ENCODE results near the gene EPHA3. TPM values are rescaled to one million over a fixed set of nuclear protein-coding genes. Genes with fewer than 3 reads are reported as not detected.

EPHA3 gene
- total RNA-seq, 1 experiment from 2014 or later, result 0.74 TPM

DNA sequence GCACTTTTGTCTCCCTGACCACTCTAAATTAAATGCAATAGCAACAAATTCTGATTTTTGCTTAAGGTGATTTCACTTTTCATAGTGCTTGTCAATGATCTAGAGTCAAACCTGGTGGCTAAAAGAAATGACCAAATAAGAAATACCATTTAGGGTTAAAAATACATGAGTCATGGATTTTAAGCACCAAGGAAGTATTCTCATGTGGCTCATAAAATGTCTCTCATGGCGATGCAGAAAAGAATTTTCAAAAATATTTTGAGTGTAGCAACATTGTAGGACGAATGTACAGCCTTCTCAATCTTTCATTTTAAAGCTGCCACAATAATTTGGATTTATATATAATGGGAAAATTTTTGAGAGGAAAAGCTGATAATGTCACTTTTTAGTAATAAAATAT lies 193.6 kb downstream of the EPHA3 start:
- TF ChIP-seq GABPB1 (CRISPR knock-in tag; IDR thresholded peaks at IDR 0.05), result no peak
- TF ChIP-seq, protein P1, sequence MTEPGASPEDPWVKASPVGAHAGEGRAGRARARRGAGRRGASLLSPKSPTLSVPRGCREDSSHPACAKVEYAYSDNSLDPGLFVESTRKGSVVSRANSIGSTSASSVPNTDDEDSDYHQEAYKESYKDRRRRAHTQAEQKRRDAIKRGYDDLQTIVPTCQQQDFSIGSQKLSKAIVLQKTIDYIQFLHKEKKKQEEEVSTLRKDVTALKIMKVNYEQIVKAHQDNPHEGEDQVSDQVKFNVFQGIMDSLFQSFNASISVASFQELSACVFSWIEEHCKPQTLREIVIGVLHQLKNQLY (CRISPR knock-in tag; IDR thresholded peaks at IDR 0.05), result no peak
- no peak for TF ChIP-seq ATF1 (CRISPR knock-in tag; IDR thresholded peaks at IDR 0.05)
- TF ChIP-seq, protein P2, sequence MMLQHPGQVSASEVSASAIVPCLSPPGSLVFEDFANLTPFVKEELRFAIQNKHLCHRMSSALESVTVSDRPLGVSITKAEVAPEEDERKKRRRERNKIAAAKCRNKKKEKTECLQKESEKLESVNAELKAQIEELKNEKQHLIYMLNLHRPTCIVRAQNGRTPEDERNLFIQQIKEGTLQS (CRISPR knock-in tag; conservative IDR thresholded peaks at IDR 0.05), result no peak
- no peak for TF ChIP-seq SMAD3 (CRISPR knock-in tag; IDR thresholded peaks at IDR 0.05; ENCODE audit: borderline replicate concordance)
- TF ChIP-seq, protein P3, sequence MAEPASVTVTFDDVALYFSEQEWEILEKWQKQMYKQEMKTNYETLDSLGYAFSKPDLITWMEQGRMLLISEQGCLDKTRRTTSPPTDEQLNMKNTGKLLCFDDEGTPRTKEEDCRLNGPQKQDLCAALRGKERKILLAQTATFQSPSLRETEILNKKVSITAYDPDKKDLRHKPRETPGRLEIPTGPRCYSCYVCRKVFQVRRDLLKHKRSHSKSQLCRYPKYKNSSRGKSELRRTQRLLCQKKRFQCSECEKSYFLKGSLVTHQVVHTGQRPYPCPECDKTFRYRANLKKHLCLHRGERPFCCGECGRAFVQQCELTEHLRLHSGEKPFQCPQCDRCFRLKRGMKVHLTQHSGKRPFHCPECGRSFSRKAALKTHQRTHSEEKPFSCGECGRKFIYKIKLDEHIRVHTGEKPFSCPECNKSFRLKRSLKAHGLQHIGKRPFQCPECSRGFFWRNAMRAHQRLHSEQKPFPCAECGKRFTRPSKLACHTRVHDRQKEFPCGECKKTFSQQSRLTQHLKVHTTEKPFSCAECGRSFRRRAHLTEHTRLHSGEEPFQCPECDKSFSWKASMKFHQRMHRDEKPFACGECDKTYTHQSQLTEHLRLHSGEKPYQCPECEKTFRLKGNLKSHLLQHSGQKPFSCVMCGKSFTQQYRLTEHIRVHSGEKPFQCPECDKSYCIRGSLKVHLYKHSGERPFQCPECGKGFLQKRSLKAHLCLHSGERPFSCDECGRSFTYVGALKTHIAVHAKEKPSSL (CRISPR knock-in tag; conservative IDR thresholded peaks at IDR 0.05), result no peak
- TF ChIP-seq SMAD4 (CRISPR knock-in tag; IDR thresholded peaks at IDR 0.05), result no peak
- TF ChIP-seq, protein P4, sequence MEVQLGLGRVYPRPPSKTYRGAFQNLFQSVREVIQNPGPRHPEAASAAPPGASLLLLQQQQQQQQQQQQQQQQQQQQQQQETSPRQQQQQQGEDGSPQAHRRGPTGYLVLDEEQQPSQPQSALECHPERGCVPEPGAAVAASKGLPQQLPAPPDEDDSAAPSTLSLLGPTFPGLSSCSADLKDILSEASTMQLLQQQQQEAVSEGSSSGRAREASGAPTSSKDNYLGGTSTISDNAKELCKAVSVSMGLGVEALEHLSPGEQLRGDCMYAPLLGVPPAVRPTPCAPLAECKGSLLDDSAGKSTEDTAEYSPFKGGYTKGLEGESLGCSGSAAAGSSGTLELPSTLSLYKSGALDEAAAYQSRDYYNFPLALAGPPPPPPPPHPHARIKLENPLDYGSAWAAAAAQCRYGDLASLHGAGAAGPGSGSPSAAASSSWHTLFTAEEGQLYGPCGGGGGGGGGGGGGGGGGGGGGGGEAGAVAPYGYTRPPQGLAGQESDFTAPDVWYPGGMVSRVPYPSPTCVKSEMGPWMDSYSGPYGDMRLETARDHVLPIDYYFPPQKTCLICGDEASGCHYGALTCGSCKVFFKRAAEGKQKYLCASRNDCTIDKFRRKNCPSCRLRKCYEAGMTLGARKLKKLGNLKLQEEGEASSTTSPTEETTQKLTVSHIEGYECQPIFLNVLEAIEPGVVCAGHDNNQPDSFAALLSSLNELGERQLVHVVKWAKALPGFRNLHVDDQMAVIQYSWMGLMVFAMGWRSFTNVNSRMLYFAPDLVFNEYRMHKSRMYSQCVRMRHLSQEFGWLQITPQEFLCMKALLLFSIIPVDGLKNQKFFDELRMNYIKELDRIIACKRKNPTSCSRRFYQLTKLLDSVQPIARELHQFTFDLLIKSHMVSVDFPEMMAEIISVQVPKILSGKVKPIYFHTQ (CRISPR knock-in tag; IDR thresholded peaks at IDR 0.05), result no peak
- no peak for TF ChIP-seq CBFB (CRISPR knock-in tag; IDR thresholded peaks at IDR 0.05; ENCODE audit: low read depth)
- TF ChIP-seq, protein P5, sequence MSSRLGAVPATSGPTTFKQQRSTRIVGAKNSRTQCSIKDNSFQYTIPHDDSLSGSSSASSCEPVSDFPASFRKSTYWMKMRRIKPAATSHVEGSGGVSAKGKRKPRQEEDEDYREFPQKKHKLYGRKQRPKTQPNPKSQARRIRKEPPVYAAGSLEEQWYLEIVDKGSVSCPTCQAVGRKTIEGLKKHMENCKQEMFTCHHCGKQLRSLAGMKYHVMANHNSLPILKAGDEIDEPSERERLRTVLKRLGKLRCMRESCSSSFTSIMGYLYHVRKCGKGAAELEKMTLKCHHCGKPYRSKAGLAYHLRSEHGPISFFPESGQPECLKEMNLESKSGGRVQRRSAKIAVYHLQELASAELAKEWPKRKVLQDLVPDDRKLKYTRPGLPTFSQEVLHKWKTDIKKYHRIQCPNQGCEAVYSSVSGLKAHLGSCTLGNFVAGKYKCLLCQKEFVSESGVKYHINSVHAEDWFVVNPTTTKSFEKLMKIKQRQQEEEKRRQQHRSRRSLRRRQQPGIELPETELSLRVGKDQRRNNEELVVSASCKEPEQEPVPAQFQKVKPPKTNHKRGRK (CRISPR knock-in tag; IDR thresholded peaks at IDR 0.05; ENCODE audit: borderline replicate concordance), result no peak
- TF ChIP-seq, protein P6, sequence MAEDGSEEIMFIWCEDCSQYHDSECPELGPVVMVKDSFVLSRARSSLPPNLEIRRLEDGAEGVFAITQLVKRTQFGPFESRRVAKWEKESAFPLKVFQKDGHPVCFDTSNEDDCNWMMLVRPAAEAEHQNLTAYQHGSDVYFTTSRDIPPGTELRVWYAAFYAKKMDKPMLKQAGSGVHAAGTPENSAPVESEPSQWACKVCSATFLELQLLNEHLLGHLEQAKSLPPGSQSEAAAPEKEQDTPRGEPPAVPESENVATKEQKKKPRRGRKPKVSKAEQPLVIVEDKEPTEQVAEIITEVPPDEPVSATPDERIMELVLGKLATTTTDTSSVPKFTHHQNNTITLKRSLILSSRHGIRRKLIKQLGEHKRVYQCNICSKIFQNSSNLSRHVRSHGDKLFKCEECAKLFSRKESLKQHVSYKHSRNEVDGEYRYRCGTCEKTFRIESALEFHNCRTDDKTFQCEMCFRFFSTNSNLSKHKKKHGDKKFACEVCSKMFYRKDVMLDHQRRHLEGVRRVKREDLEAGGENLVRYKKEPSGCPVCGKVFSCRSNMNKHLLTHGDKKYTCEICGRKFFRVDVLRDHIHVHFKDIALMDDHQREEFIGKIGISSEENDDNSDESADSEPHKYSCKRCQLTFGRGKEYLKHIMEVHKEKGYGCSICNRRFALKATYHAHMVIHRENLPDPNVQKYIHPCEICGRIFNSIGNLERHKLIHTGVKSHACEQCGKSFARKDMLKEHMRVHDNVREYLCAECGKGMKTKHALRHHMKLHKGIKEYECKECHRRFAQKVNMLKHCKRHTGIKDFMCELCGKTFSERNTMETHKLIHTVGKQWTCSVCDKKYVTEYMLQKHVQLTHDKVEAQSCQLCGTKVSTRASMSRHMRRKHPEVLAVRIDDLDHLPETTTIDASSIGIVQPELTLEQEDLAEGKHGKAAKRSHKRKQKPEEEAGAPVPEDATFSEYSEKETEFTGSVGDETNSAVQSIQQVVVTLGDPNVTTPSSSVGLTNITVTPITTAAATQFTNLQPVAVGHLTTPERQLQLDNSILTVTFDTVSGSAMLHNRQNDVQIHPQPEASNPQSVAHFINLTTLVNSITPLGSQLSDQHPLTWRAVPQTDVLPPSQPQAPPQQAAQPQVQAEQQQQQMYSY (CRISPR knock-in tag; IDR thresholded peaks at IDR 0.05), result no peak

DNA sequence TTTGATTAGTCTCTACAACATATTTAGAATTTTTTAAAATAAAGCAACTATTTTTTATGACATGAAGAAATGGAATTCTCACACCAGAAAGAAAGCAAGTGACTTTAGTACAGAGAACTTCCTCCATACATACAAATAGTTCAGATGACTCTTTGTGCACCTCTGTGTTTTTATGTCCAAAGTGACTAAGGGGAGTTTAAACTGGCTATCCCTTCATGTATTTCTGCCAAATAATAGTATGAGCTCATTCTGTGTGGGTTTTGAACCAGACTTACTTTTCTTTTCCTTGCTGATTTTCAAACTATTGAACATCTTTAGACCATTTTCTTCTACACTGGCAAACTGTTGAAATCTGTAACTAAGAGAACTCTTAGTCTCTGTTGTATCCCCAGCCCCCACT lies 196.3 kb downstream of the EPHA3 start:
- Mint-ChIP-seq H3K27me3 (ENCODE audit: low read depth) (no peaks in the 10 kb centered on the region), H3K36me3 (no peaks in the 10 kb centered on the region), H3K4me1 (no peaks in the 10 kb centered on the region), H3K9me3 (no peaks in the 10 kb centered on the region), H3K4me3 (no peak overlapping the region), H3K27ac (no peak overlapping the region)
- CTCF ChIA-PET, result no interaction called here
- ATAC-seq, result no peak
- DNase-seq (ENCODE audit: low spot score), result no peak
- POLR2A ChIA-PET, result interaction anchor here (0.6 kb wide), 1 partner anchor 38 kb away, joined by 3 read pairs; no protein-coding TSS in a partner anchor
- TF ChIP-seq, protein P7, sequence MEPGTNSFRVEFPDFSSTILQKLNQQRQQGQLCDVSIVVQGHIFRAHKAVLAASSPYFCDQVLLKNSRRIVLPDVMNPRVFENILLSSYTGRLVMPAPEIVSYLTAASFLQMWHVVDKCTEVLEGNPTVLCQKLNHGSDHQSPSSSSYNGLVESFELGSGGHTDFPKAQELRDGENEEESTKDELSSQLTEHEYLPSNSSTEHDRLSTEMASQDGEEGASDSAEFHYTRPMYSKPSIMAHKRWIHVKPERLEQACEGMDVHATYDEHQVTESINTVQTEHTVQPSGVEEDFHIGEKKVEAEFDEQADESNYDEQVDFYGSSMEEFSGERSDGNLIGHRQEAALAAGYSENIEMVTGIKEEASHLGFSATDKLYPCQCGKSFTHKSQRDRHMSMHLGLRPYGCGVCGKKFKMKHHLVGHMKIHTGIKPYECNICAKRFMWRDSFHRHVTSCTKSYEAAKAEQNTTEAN (CRISPR knock-in tag; IDR thresholded peaks at IDR 0.05), result no peak
- TF ChIP-seq, protein P3 (CRISPR knock-in tag; conservative IDR thresholded peaks at IDR 0.05), result no peak
- no peak for TF ChIP-seq SOX15 (CRISPR knock-in tag; IDR thresholded peaks at IDR 0.05)
- TF ChIP-seq, protein P8, sequence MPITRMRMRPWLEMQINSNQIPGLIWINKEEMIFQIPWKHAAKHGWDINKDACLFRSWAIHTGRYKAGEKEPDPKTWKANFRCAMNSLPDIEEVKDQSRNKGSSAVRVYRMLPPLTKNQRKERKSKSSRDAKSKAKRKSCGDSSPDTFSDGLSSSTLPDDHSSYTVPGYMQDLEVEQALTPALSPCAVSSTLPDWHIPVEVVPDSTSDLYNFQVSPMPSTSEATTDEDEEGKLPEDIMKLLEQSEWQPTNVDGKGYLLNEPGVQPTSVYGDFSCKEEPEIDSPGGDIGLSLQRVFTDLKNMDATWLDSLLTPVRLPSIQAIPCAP (CRISPR knock-in tag; IDR thresholded peaks at IDR 0.05), result no peak
- TF ChIP-seq HMGA2 (CRISPR knock-in tag; IDR thresholded peaks at IDR 0.05), result no peak
- TF ChIP-seq, protein P9, sequence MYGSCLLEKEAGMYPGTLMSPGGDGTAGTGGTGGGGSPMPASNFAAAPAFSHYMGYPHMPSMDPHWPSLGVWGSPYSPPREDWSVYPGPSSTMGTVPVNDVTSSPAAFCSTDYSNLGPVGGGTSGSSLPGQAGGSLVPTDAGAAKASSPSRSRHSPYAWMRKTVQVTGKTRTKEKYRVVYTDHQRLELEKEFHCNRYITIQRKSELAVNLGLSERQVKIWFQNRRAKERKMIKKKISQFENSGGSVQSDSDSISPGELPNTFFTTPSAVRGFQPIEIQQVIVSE (CRISPR knock-in tag; IDR thresholded peaks at IDR 0.05; ENCODE audit: borderline replicate concordance), result no peak
- no peak for TF ChIP-seq ZNF317 (CRISPR knock-in tag; IDR thresholded peaks at IDR 0.05; ENCODE audit: borderline replicate concordance, low read depth)

More for the DNA sequence above, 193.6 kb downstream of the EPHA3 start:
- no peaks in the 10 kb centered on the region for H3K36me3 Mint-ChIP-seq
- no peak overlapping the region for H3K27ac Mint-ChIP-seq
- H3K4me3 Mint-ChIP-seq, result no peak overlapping the region
- CTCF ChIA-PET, result no interaction called here
- DNase-seq (ENCODE audit: low spot score) (no peak), ATAC-seq (no peak)
- H3K4me1 Mint-ChIP-seq, result no peaks in the 10 kb centered on the region
- H3K9me3 Mint-ChIP-seq, result no peaks in the 10 kb centered on the region
- POLR2A ChIA-PET, result no interaction called here
- no peaks in the 10 kb centered on the region for H3K27me3 Mint-ChIP-seq (ENCODE audit: low read depth)

Data from WTC11 (cell line).